Stimulated activated CD8-positive, alpha-beta memory T cell treated with anti-CD3 and anti-CD28 coated beads, Interleukin-12 subunit alpha, Interleukin-12 subunit beta, amount 100 ng/mL, for 1 hour (primary cell): ENCODE measurements around the gene USP7.
"Not testable (repeated sequence)": the region's sequence is repeated elsewhere in the genome, so short reads cannot be mapped to it uniquely, and the experiment has no call there.

Source experiments
- DNase-seq: peaks from one replicate; pipeline ENCODE4 v3.0.0-alpha.2; 2020; ENCODE audit warnings: low read depth

USP7 gene

GRCh38 chr16:8972843-8973586 lies 9.3 kb upstream of the USP7 start:
- DNase-seq = no peak

GRCh38 chr16:8971416-8971815 lies 7.7 kb upstream of the USP7 start:
- DNase-seq = no peak

- DNase-seq = not testable (repeated sequence)
These were observed 5.6 kb upstream of the USP7 start for GRCh38 chr16:8969202-8969897.

DNA sequence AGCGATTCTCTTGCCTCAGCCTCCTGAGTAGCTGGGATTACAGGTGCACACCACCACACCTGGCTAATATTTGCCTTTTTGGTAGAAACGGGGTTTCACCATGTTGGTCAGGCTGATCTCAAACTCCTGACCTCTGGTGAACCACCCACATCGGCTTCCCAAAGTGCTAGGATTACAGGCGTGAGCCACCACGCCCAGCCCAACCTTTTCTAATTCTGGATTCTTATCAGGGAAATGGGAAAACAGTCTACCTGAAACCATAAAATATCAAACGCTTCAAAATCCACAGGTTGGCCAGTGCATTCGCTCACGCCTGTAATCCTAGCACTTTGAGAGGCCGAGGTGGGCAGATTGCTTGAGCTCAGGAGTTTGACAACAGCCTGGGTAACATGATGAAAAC lies 4.3 kb upstream of the USP7 start:
- DNase-seq = not testable (repeated sequence)

- no peak for DNase-seq
These were observed 3.6 kb upstream of the USP7 start for GRCh38 chr16:8967132-8967821.

GRCh38 chr16:8966817-8967131 lies 3.1 kb upstream of the USP7 start:
- DNase-seq = no peak

- DNase-seq = no peak
These were observed 756 bp upstream of the USP7 start for GRCh38 chr16:8964462-8964861.

GRCh38 chr16:8963010-8963820 lies 491 bp downstream of the USP7 start:
- no peak for DNase-seq

DNA sequence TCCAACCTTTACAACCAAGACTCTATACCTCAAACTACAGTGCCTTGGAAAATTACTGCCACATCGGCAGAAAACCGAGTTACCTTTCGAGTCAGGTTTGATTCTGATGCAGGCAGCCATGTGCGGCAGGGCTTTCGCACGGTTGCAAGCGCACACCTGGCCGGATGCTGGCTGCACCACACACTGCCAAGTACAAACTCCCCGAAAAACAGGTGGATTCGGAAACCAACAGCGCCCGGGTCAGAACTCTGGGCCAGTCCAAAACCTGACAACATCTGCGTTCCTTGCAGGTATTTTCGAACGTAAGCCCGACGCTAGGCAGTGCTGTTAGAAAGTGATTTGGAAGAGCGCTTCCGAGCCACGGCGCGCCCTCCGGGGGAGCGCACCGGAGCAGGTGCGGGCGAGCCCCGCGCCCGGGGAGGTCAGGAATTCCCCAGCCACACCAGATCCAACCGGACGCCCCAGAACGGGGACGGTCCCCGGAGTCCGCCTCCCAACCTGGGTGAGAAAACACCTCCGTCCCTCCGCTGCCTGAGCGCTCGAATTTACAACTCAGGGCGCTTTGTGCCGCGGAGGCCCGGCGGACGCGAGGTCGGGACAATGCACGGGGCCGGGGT lies 1.2 kb downstream of the USP7 start:
- no peak for DNase-seq

DNA sequence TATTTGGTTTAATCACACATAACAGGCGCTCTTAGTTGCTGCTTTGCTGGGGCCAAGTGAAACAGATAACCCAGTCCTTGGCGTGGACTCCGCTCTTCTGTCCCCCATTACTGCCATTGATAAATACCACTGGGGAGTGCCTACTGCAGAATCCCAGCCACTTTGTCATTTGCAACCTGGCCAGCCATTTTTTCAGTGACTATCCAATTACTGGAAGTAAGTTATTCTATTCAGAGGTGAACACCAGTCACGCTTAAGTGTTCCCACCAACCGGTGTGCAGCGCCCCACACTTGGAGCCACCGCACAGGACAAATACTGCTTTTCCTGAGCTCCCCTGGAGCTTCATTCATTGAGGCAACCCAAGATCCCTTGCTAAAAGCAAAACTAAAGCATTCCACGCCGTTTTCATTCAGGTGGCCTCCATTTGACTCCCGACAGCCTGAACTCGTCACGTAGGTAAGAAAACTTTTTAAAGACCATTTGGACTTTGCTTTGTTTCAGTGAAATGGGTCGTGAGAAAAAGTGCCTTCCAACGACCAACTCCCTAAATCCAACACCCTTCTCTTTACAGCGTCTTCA lies 1.8 kb downstream of the USP7 start:
- no peak for DNase-seq

DNA sequence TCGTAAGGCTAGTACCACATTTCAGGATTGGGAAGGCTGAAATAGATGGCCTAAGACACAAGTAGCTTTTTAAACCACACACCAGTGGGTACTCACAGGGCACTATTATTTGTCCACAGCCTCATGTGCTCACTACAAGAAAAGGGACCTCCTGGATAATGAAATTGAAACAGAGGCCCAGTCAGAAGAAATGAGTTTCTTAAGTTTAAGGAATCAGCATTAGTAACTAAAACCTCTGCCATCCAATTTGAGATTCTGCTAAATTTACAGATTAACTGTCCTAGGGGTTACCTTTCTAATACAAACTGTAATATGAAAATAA lies 3.0 kb downstream of the USP7 start:
- no peak for DNase-seq

- DNase-seq = no peak
These were observed 3.6 kb downstream of the USP7 start for GRCh38 chr16:8959921-8960787.

DNA sequence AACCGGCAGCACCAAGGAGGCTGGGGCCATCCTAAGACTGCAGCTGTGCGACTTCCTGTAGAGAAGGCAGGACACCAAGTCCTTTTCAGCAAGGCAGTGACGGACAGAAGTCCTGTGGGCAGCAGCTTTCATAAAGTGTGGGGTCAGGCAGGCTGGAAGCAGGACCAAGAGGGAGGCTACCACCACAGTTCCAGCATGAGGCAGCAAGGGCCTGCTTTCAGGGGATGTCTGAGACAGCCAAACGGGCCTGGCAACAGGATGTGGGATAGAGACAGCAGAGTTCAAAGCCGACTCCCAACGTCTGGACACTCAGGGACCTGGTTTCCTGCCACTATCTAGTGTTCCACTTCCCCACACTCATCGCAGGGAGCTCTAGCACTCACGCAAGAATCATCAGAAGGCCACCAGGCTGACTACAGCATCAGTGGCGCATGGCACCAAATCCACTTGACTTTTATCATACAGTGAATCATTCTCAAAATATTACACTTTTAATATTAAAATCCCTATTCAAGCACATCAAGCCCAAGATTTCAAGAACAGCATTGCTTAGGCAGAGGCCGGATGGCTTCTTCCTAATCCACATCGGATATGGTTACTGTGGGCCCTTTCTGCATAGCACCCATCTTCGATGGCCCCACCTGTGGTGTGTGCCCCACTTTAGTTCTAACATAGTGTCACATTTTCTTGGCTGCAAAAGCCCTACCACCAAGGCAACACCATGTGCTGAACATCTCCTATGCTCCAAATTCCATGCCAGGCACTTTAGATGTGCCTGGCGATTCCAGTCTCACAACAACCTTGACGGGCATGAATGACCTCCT lies 5.2 kb downstream of the USP7 start:
- no peak for DNase-seq

- DNase-seq = no peak
These were observed 6.1 kb downstream of the USP7 start for GRCh38 chr16:8957509-8958157.

GRCh38 chr16:8957063-8957397 lies 6.7 kb downstream of the USP7 start:
- no peak for DNase-seq

DNA sequence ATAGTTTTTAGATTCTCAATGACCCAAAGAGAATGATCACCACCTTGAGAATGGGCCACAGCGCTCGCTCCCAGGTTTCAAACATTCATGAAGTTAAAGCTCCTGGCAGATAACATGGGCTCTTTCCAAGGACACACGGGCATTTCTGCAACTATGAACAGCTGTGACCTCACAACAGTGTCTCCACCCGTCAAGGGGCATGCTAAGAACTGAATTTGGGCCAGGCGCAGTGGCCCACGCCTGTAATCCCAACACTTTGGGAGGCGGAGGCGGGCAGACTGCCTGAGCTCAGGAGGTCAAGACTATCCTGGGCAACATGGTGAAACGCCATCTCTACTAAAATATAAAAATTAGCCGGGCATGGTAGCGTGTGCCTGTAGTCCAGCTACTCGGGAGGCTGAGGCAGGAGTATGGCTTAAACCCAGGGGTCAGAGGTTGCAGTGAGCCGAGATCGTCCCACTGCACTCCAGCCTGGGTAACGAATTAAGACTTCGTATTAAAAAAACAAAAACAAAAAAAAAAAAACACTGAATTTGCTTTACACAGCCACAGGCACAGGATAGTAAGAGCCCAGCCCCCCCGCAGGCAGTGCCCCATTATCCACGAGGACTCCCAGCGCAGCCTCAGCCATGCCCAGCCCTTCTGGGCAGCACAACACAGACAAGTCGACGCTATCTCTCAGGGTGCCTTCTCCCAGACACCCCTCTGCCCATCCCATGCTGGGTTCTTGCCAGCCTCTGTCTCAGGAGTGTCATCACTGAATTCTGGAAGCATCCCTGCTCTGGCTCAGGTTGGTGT lies 7.2 kb downstream of the USP7 start:
- no peak for DNase-seq

DNA sequence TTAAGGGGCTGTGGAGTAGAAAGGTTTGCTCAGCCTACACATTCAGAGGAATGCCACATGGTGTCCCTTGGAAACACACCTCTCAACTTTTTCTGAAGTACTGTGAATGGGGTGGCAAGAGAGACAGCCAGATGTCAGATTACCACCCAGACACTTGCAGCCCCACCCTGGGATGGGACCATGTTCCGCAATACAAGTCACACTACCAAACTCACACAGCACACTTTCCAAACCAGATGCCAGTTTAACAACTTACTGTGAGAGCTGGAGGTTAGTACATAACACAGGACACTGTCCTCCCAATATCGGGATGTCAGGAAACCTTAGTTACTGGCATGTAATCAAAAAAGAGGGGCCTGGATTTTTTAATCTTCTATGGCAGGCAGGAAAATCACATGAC lies 7.9 kb downstream of the USP7 start:
- no peak for DNase-seq

- no peak for DNase-seq
These were observed 10.6 kb downstream of the USP7 start for GRCh38 chr16:8953064-8953463.

- DNase-seq = no peak
These were observed 11.4 kb downstream of the USP7 start for GRCh38 chr16:8952281-8952751.
